ENCODE measurements around the gene DIP2B. TPM values are rescaled to one million over a fixed set of nuclear protein-coding genes. Genes with fewer than 3 reads are reported as not detected.

The DIP2B gene
- polyA plus RNA-seq, 1 of the 3 experiments (the other 2 are of a cell fraction) = 6.6 TPM

DNA sequence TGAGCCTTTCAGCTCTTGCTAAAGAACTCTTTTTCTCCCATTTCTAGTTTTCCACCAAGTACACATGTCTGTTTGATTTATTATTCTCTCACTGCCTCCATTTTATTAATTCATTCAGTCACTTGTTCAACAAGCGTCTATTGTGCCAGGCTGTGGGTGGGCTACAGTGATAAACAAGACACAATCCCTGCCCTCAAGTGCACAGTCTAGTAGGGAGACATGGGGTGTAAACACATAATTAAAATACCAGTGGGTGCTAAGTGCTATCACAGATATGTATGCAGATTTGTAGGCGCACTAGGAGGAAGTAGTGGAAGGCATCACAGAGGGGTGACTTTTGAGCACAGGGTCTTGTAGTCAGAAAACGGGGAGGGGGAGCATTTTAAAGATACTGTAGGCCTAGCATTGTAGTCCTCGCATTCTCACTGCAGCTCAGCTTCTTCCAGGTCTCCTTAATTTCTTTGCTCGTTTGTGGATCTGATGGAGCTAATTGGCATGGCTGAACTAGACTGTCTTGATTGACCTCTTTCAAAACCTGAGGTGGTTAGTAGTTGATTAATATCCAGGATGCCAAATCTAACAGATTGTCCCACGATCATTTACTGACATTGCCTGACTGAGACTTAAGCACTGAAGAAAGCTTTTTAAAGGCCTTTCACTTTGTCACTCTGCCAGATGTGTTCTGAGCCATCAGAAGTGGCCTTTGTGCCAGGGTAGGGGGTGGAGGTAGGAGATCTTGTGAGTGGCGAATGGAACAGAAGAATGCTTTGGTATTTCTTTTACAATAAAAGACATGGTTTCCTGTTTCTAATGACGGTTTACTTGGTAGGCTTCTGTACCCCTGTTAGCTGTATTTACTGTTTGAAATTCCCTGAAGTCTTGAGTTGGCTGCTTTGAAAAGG is 116.9 kb downstream of the DIP2B start (continued):
- no peak for TF ChIP-seq REST (IDR thresholded peaks at IDR 0.05; ENCODE audit: low read depth, low read length)

- WGBS (ENCODE audit: low lambda C conversion rate) = 81% methylated on average over 4 of the region's 4 CpGs
- Histone ChIP-seq H3K9me3 (no peaks in the 10 kb centered on the region), H3K9ac (no peak overlapping the region), H3K9me2 (no peaks in the 10 kb centered on the region), H3F3A (replicated peaks; ENCODE audit: insufficient read depth) (peaks cover 26% of the 10 kb centered on the region), H3K4me2 (no peak overlapping the region), H4K20me1 (ENCODE audit: insufficient read depth) (no peaks in the 10 kb centered on the region; the same call in 1 of the 2 replicates), H3K79me2 (ENCODE audit: insufficient read depth) (peaks cover 35% of the 10 kb centered on the region; the same call in 1 of the 2 replicates), H3K4me3 (ENCODE audit: low read depth in 2 of 2, low read length in 1 of 2) (no peak overlapping the region), H3K36me3 (replicated peaks in 1 of 2; ENCODE audit: control insufficient read depth in 1 of 2, insufficient read depth in 2 of 2, low read length in 1 of 2) (peaks cover 0 to 28% of the 10 kb centered on the region in 2 experiments), H3K27me3 (ENCODE audit: insufficient read depth) (no peaks in the 10 kb centered on the region), H2AFZ (ENCODE audit: low read depth) (no peak overlapping the region), H3K4me1 (ENCODE audit: control insufficient read depth in 1 of 2, insufficient read depth in 2 of 2, low read depth in 1 of 2, low read length in 1 of 2) (peaks cover 10 to 47% of the 10 kb centered on the region in 2 experiments), H3K27ac (ENCODE audit: low read depth in 2 of 2, low read length in 1 of 2) (no peak overlapping the region)
- ChIA-PET CTCF (interaction anchor here (1.0 to 2.0 kb wide), 4 partner anchors 9 to 121 kb away, joined by 3 to 8 read pairs (median 6); partner anchors contain the start of gene DIP2B), POLR2A (no interaction called here)
- DNase-seq = no peak
- TF ChIP-seq, protein P1, sequence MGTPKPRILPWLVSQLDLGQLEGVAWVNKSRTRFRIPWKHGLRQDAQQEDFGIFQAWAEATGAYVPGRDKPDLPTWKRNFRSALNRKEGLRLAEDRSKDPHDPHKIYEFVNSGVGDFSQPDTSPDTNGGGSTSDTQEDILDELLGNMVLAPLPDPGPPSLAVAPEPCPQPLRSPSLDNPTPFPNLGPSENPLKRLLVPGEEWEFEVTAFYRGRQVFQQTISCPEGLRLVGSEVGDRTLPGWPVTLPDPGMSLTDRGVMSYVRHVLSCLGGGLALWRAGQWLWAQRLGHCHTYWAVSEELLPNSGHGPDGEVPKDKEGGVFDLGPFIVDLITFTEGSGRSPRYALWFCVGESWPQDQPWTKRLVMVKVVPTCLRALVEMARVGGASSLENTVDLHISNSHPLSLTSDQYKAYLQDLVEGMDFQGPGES (IDR thresholded peaks at IDR 0.05; ENCODE audit: low read depth, low read length) = no peak
- TF ChIP-seq ZBTB33 (IDR thresholded peaks at IDR 0.05; ENCODE audit: borderline replicate concordance, low read depth) (no peak), ELF1 (IDR thresholded peaks at IDR 0.05) (no peak)
Observed at GRCh38 chr12:50625029-50625925, 120.5 kb downstream of the DIP2B start.
